GM20431 (cell line): ENCODE data around the gene PINLYP.
"Not testable (repeated sequence)": the region's sequence is repeated elsewhere in the genome, so short reads cannot be mapped to it uniquely, and the experiment has no call there.

Experiments
- in situ Hi-C: fragments of 300-500 bp; cut with MseI, MboI; formaldehyde crosslinking; loops from one replicate; pipeline ENCODE4 v1.15.0; 2020; ENCODE audit warnings: low sequenced_read_pairs; ENCODE audit not compliant: unreplicated experiment

Gene PINLYP

GRCh38 chr19:43575955-43576878, 616 bp downstream of the PINLYP start:
- in situ Hi-C loops, result no loop called here

GRCh38 chr19:43578787-43579186, 3.2 kb downstream of the PINLYP start:
- in situ Hi-C loops, result no loop called here

GRCh38 chr19:43581467-43581866, 5.9 kb downstream of the PINLYP start:
- in situ Hi-C loops, result no loop called here

GRCh38 chr19:43582495-43582894, 6.9 kb downstream of the PINLYP start:
- in situ Hi-C loops, result no loop called here

GRCh38 chr19:43584484-43584883, 8.9 kb downstream of the PINLYP start:
- in situ Hi-C loops, result no loop called here

- in situ Hi-C loops, result no loop called here
These were observed 10.7 kb downstream of the PINLYP start for GRCh38 chr19:43586346-43586745.

- in situ Hi-C loops, result not testable (repeated sequence)
These were observed 11.4 kb downstream of the PINLYP start for GRCh38 chr19:43587029-43587428.

GRCh38 chr19:43589277-43589676, 13.7 kb downstream of the PINLYP start:
- in situ Hi-C loops, result no loop called here

GRCh38 chr19:43589678-43590077, 14.1 kb downstream of the PINLYP start:
- in situ Hi-C loops, result no loop called here

GRCh38 chr19:43591904-43592772, 16.5 kb downstream of the PINLYP start:
- in situ Hi-C loops, result no loop called here

- in situ Hi-C loops, result no loop called here
These were observed 17.3 kb downstream of the PINLYP start for GRCh38 chr19:43592800-43593350.

GRCh38 chr19:43594081-43594697, 18.6 kb downstream of the PINLYP start:
- in situ Hi-C loops, result no loop called here

- in situ Hi-C loops, result no loop called here
These were observed 19.4 kb downstream of the PINLYP start for GRCh38 chr19:43594710-43595604.

GRCh38 chr19:43595605-43595998, 20.0 kb downstream of the PINLYP start:
- in situ Hi-C loops, result no loop called here

- in situ Hi-C loops, result no loop called here
These were observed 20.6 kb downstream of the PINLYP start, which contains the start of the genes IRGQ and ZNF576 for GRCh38 chr19:43595999-43596841. IRGQ (minus strand) TSS chr19:43596134; CDS start chr19:43595338, 796 bp downstream. ZNF576 (plus strand) TSS chr19:43596595; CDS start chr19:43597109, 514 bp downstream.

- in situ Hi-C loops, result no loop called here
These were observed 21.4 kb downstream of the PINLYP start for GRCh38 chr19:43596842-43597461.

- in situ Hi-C loops, result no loop called here
These were observed 22.3 kb downstream of the PINLYP start for GRCh38 chr19:43597876-43598275.
